GF-D8 (cell line): ENCODE measurements around the gene RGP1.

Source experiments
- DNase-seq: peaks from one replicate; lab custom pipeline; 2025; lab: John Stamatoyannopoulos, UW

RGP1 gene

GRCh38 chr9:35743880-35744518, 5.1 kb upstream of the RGP1 start:
- DNase-seq, result no peak

GRCh38 chr9:35745569-35745968, 3.5 kb upstream of the RGP1 start:
- no peak for DNase-seq

- no peak for DNase-seq
Measured at GRCh38 chr9:35746583-35746982, 2.5 kb upstream of the RGP1 start.

GRCh38 chr9:35748242-35748857, 737 bp upstream of the RGP1 start:
- no peak for DNase-seq

- no peak for DNase-seq
Measured at GRCh38 chr9:35749515-35750255, 598 bp downstream of the RGP1 start.

GRCh38 chr9:35750256-35750531, 1.1 kb downstream of the RGP1 start:
- DNase-seq, result no peak

- DNase-seq, result no peak
Measured at GRCh38 chr9:35753466-35753865, 4.4 kb downstream of the RGP1 start.

- DNase-seq, result no peak
Measured at GRCh38 chr9:35754264-35754663, 5.2 kb downstream of the RGP1 start, which contains the start of gene MSMP. TSS of gene MSMP (minus strand) at chr9:35754276. CDS start at chr9:35754129, 147 bp downstream.

GRCh38 chr9:35755071-35755470, 6.0 kb downstream of the RGP1 start:
- no peak for DNase-seq

- DNase-seq, result peak; percentile 27
Measured at GRCh38 chr9:35756275-35757225, 7.5 kb downstream of the RGP1 start.

GRCh38 chr9:35757226-35757891, 8.3 kb downstream of the RGP1 start:
- DNase-seq, result peak; percentile 35

- DNase-seq, result no peak
Measured at GRCh38 chr9:35757892-35758275, 8.8 kb downstream of the RGP1 start.

GRCh38 chr9:35758475-35759050, 9.5 kb downstream of the RGP1 start:
- peak; percentile 46 for DNase-seq

GRCh38 chr9:35759795-35760194, 10.7 kb downstream of the RGP1 start:
- no peak for DNase-seq

GRCh38 chr9:35760651-35761050, 11.6 kb downstream of the RGP1 start:
- peak; percentile 65 for DNase-seq

GRCh38 chr9:35763181-35763580, 14.1 kb downstream of the RGP1 start:
- DNase-seq, result no peak

GRCh38 chr9:35763803-35764202, 14.7 kb downstream of the RGP1 start:
- peak; percentile 12 for DNase-seq

GRCh38 chr9:35766997-35767396, 17.9 kb downstream of the RGP1 start:
- no peak for DNase-seq

- no peak for DNase-seq
Measured at GRCh38 chr9:35767458-35767857, 18.4 kb downstream of the RGP1 start.

- no peak for DNase-seq
Measured at GRCh38 chr9:35769763-35770162, 20.7 kb downstream of the RGP1 start.

GRCh38 chr9:35771075-35771433, 22.0 kb downstream of the RGP1 start:
- no peak for DNase-seq

- no peak for DNase-seq
Measured at GRCh38 chr9:35771534-35771933, 22.4 kb downstream of the RGP1 start.
